GM21576 (cell line): ENCODE measurements around the gene TIMM17A.

Experiments
- ATAC-seq: cut with Tn5 transposase; IDR thresholded peaks from one replicate; pipeline ENCODE4 v1.9.1; 2021; ENCODE audit warnings: mild to moderate bottlenecking, moderate library complexity; ENCODE audit not compliant: unreplicated experiment

TIMM17A gene

DNA sequence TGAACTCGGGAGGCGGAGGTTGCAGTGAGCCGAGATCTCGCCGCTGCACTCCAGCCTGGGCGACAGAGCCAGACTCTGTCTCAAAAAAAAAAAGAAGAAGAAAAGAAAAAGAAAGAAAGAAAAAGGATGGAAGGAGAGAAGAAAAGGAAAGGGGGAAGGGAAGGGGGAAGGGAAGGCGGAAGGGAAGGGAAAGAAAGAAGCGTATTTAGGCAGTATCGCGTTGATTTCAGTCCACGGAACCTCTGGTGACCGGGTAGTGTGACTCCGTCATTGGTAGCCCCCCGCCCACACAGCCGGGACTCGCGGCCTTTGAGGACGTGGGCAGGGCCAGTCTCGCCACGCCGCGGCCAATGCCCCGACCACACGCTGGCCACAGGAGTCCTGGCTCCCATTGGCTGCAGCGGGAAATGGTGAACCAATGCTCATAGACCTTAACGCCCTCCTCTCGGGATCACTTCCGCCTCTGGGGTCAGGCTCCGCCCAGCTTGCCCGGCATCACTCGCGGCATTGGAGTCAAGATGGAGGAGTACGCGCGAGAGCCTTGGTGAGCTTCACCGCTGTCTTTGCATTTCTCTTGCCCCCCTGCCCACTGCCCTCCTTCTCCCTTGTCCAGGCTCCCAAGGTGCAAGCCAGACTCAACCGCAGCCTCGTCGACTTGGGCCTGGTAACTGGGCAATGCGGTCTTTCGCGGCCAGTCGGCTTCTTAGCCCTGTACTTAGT is at the start of gene TIMM17A:
Gene TIMM17A, plus strand, starts transcription at position 495 of the 720 bp plus-strand sequence. Its CDS starts 24 bp downstream, at position 519.
- ATAC-seq, result peak; percentile 99

DNA sequence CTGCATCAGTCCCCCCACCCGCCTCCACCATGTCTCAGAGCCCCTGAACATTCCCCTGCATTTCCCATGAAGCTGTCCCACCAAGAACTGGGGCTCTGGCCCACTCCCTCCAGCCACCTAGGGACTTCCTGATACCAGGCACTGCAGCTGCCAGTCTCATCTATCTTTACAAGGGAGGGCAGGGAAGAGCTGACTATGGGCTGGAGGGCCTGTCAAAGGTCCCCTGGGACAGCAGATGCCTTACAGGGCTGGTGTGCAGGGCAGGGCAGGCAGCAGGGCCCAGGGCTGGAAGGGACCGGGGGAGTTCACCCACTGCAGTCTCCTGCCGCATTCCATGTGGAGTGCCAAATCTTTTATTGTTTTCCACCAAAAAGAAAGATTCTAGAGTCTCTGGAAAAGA is 49.0 kb upstream of the TIMM17A start:
- no peak for ATAC-seq

GRCh38 chr1:201907621-201908020 is 47.7 kb upstream of the TIMM17A start:
- no peak for ATAC-seq

- no peak for ATAC-seq
Observed at GRCh38 chr1:201911826-201912571, 43.3 kb upstream of the TIMM17A start.

DNA sequence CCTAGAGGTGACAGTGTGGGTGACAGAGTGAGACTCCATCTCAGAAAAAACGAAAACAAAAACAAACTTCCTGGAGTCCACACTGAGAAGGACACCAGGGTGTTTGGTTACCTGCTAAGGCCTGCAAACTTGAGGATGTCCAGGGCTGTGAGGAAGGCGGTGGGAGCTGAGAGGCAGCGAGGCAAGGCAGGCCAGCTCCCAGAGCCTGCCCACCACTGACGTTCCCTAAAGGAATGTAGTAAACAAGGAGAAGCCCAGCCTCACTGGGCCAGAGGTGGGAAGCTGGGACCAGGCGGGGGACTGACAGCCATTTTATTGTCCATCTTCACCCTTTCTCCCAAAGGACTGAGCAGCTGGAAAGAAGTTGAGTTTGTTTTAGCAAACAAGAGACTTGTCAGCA is 42.5 kb upstream of the TIMM17A start:
- no peak for ATAC-seq

DNA sequence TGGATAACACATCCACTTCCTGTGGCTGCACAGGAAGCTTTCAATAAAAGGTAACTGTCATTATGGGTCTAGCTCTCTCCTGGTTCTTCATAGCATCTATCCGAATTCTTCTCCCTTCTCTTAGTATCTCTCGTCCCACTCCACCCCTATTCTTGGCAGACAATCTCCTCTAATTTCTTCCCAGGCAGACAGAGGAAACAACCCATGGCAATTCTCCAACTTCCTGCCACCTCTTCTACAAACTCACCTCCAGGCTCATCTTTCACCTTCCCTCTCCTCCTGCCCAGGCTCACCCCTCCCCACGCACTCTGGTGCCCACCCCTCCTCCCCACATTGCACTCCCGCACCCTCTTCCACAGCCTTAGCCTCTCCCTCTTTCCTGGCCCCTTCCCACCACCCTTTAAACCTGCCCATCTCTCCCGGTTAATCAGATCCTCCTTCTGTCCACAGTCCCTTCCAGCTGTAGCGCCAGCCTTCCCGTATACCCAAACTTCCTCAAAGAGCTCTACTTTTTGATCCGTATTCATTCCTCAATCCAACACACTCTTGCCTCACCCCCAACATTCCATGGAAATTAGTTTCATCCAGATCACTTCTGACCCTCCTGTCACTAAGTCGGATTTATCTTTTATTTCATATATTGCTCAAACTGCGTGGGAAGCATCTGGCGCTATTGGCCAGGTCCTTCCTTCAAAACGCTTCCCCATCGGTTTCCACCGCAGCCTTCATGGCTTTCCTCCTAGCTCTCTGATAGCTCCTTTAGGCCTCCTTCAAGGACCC is 40.7 kb upstream of the TIMM17A start:
- ATAC-seq, result no peak

DNA sequence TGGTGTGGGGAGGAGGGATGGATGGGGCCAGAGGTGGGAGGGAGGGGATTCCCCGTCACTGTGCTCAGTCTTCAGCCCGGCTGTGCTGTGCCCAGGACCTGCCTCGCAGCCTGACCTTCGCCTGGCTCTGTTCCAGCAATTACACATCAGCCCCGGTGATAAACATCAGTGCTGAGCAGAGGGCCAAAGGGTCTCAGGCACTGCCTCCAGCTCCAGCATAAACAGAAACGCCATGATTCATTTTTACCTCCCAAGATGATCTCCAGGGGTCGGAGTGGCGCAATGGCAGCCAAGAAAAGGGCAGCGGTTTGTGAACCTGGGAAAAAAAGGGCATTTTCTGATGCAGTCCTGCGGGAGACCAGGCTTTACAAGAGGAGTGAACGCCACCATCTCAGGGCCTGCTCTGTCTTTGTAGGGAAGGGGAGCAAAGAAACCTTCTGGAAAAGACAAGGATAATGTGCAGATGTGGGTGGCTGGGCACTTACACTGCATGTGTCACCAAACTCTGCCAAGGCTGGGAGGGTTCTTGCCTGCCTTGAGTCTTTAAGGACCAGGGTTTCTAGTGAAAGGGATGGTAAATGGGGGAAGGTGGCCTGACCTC is 38.6 kb upstream of the TIMM17A start:
- ATAC-seq, result no peak

DNA sequence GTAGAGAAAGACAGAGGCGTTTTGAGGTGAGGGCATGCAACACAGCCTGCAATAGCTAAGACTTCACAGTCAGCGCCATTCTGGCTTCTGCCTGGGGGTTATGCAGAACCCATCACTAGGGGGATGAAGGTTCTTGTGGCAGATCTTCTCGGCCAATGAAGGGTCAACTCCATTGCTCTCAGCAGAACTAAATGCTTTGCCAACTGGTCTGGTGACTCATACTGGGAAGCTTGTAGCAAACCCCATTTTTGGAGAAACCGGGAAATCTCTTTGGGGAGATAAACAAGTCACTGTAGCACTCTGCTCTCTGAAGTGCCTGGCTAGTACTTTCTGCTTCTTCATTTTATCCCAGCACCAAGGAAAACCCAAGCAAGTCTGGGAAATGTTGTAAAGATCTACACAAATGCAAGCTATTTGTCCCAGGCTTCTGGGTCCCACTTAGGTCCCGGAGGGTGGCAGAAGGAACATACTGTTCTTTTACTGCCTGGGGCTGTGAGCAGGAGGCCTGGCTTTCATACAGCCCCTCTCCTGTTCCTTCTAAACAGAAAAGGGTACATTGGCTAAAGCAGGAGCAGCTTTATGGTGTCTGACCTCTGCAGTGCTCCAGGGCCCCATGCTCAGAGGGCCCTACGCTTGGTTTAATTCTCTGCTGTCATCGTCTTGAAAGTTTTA is 37.8 kb upstream of the TIMM17A start:
- no peak for ATAC-seq

GRCh38 chr1:201918343-201918742 is 37.0 kb upstream of the TIMM17A start:
- ATAC-seq, result no peak

GRCh38 chr1:201921952-201922558 is 33.2 kb upstream of the TIMM17A start:
- ATAC-seq, result no peak

DNA sequence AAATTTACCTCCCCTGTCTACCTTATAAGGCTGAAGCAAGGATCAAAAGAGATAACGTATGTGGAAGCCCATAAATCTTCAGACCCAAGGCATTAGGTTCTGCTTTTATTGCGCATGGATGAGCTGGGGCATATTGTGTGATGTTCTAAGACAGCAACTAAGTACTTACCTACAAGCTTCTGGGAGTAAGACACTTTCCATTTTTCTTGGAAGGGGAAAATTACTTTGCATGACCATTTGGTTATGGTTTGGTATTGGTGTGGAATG is 30.1 kb upstream of the TIMM17A start:
- ATAC-seq, result no peak

DNA sequence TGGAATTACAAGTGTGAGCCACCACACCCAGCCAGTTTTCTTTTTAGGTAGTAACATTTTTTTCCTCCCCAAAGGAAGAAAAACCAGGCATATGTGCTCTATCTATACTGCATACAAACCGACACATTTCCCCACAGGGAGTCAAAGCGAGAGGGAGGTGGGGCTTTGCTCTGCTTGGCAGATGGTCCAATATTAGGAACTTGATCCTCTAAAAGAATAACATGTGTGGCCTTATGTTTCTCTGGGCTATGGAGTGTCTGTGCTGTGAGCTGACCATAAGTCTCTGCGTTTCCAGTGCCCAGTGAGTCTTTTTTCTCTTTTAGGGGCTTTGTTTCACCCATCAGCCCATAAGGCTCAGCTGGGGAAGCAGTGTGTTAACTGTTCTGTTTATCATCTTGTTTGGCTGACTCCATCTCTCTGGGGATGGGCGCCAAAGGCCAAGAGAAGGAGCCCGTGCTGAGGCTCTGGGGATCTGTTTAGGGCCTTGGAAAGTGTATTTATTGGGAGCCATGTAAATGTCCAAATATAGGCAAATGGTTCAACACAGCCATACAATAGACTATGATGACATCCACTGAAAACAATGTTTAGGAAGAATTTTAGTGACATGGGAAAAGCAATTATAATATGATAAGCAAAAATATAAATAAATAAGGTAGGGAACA is 29.2 kb upstream of the TIMM17A start:
- no peak for ATAC-seq

GRCh38 chr1:201928266-201928665 is 27.0 kb upstream of the TIMM17A start:
- no peak for ATAC-seq

DNA sequence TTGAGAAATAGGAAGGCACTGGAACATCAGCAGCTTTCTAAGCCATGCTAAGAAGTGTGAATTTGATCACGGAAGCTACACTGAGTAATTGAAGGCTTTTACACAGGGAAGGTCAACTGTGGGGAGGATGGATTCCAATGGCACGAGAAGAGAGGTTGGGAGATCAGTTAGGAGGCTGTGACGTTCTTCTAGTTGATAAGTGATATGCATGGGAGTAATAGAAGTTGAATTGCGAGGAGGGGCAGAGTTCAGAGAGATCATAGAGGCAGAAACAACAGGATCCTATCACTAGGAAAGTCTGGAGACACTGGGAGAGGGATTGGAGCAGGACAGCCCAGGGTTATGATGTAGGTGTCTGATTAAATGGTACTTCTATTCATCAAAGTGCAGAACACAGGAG is 25.2 kb upstream of the TIMM17A start:
- ATAC-seq, result no peak

DNA sequence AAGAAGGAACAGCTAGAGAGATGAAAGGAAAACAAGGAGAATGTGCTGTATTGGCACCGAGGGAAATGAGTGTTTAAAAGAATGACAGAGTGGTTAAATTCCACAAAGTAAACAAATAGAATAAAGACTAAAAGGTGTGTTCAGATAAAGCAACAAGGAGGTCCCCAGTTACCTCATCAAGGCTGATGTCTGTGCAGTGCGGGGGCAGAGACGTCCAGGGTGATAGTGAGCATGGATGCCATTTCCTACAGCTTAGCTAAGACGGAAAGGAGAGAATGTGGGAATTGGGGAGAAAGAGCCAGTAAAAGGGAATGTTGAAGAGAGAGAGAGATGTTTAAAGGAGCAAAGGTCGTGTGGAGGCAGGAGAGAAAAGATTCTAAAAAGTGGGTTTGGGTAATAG is 24.5 kb upstream of the TIMM17A start:
- ATAC-seq, result no peak

DNA sequence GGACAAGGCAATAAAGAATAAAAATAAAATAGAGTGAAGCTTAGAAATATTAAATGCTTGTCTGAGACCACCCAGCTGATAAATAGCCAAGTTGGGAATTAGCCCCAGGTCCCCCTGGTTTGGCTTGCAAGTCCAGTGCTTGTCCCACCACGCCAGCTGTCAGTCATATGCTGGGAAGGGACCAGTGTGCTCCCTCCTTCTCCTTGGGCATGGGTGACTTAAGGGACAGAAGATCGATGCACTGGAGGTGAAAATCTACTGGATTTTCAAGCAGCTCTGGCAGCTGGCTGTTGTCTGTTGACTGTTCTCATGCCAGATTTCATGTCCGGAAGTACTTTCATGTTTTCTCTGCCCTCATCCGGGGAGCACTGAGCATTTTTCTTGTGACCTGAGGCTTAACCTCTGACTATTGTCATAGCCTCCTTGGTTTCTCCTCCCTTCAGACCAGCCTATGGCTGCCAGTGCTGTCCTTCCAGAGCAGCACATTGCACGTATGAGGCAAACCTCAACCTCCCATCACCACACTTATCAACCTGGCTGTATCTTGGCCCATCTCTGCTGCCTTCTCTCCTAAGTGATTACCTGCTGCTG is 21.4 kb upstream of the TIMM17A start:
- ATAC-seq, result no peak

DNA sequence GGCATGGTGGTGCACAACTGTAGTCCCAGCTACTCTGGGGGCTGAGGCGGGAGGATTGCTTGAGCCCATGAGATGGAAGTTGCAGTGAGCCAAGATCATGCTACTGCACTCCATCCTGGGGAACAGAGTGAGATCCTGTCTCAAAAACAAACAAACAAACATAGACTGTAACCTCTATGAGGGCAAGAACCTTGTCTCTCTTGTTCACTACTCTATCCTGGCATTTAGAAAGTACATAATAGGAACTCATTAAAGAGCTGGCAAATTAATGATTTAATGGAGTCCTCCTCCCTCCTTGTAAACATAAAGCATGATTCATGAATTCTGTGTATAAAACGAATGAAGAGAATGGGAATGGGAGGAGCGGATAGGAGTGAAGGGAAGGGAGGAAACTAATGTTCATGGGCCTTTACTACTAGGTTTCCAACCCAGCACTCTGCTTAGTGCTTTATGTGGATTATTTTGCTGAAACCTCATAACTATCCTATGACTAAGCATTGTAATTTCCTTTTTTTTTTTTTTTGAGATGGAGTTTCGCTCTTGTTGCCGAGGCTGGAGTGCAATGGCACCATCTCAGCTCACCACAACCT is 17.6 kb upstream of the TIMM17A start:
- no peak for ATAC-seq

- ATAC-seq, result no peak
Observed at GRCh38 chr1:201938440-201939035, 16.8 kb upstream of the TIMM17A start.

GRCh38 chr1:201939148-201939547 is 16.2 kb upstream of the TIMM17A start:
- no peak for ATAC-seq
